ENCODE results near the gene ATP6V1C2. TPM values are rescaled to one million over a fixed set of nuclear protein-coding genes. Genes with fewer than 3 reads are reported as not detected.

The ATP6V1C2 gene
- total RNA-seq, 1 donor from 2014 or later = 1.1 TPM

DNA sequence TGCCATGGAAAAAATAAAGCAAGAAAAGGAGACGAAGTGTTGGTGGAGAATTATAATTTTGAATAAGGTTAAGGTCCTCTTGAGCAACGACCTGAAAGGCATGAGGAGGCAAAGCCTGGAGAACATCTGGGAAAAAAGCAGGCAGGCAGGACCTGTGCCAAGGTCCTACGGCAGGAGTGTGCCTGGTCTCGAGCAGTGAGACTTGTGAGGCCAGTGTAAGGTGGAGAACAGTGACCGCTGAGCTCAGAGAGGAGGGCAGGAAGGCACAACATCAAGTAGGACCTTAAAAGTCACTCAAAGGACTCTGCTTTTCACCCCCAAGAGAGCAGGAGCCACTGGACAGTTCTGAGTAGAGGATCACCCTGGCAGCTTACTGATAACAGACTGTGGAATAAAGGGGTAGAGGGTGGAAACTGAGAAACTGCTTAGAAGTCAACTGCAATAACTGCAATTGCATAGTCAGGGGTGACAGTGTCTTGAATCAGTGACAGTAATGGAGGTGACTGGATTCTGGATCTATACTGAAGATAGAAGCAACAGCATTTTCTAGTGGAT is 35.2 kb upstream of the ATP6V1C2 start:
- Mint-ChIP-seq H3K9me3 (no peaks in the 10 kb centered on the region), H3K4me3 (peak overlapping the region; percentile 44), H3K27me3 (no peaks in the 10 kb centered on the region), H3K36me3 (peaks cover 6% of the 10 kb centered on the region), H3K4me1 (ENCODE audit: unreplicated experiment) (no peaks in the 10 kb centered on the region), H3K27ac (no peak overlapping the region)
- TF ChIP-seq, protein P1, sequence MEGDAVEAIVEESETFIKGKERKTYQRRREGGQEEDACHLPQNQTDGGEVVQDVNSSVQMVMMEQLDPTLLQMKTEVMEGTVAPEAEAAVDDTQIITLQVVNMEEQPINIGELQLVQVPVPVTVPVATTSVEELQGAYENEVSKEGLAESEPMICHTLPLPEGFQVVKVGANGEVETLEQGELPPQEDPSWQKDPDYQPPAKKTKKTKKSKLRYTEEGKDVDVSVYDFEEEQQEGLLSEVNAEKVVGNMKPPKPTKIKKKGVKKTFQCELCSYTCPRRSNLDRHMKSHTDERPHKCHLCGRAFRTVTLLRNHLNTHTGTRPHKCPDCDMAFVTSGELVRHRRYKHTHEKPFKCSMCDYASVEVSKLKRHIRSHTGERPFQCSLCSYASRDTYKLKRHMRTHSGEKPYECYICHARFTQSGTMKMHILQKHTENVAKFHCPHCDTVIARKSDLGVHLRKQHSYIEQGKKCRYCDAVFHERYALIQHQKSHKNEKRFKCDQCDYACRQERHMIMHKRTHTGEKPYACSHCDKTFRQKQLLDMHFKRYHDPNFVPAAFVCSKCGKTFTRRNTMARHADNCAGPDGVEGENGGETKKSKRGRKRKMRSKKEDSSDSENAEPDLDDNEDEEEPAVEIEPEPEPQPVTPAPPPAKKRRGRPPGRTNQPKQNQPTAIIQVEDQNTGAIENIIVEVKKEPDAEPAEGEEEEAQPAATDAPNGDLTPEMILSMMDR (conservative IDR thresholded peaks at IDR 0.05) = no peak
- no peak for DNase-seq (ENCODE audit: extremely low spot score, unreplicated experiment)

DNA sequence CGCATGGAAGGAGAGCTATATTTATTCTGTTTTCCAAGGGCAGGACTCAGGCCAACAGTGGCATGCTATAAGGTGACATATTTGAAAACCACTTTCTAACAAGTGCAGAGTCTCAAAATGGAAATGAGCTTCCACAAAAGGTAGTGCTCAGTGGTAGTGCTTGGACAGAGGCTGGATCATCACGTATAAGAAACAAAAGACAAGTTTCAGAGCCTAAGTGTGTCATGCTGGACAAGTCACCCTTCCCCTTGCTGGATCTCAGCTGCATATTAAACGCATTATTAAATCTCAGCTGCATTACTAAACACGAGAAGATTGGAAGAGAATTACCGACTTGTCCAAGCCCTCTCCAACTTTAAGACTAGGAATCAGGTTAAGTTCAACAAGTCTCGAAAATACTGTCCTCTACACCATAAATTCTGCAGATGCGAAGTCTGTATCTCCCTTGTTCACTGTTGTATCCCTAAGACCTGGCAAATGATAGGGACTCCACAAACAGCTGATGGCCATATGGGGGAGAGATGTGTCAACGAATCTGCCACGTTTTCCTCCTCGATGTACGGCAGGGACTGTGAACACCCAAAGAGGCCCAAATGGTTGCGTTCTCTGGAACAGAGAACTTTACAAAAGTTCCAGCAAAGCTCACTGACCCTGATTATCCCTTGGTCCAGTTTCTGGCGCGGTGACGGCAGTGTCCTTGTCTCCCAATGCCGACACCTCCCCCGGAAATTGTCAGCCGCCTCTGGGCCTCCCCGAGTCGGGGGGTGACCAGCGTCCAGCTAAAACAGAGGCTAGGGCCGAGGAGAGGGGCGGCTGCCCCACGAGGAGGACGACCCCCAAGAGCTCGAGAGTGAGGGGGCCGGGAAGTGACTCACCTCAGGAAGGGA is 32.3 kb upstream of the ATP6V1C2 start:
- TF ChIP-seq, protein P1 (conservative IDR thresholded peaks at IDR 0.05) = no peak
- H3K27me3 Mint-ChIP-seq = no peaks in the 10 kb centered on the region
- H3K36me3 Mint-ChIP-seq = no peaks in the 10 kb centered on the region
- DNase-seq (ENCODE audit: extremely low spot score, unreplicated experiment) = no peak
- H3K4me3 Mint-ChIP-seq = no peak overlapping the region
- peak overlapping the region; percentile 93 for H3K27ac Mint-ChIP-seq
- H3K9me3 Mint-ChIP-seq = no peaks in the 10 kb centered on the region
- no peaks in the 10 kb centered on the region for H3K4me1 Mint-ChIP-seq (ENCODE audit: unreplicated experiment)

GRCh38 chr2:10691521-10691920 is 29.9 kb upstream of the ATP6V1C2 start:
- Mint-ChIP-seq H3K36me3 (no peaks in the 10 kb centered on the region), H3K4me1 (ENCODE audit: unreplicated experiment) (no peaks in the 10 kb centered on the region), H3K27me3 (no peaks in the 10 kb centered on the region), H3K4me3 (no peak overlapping the region), H3K27ac (peak overlapping the region; percentile 34), H3K9me3 (no peaks in the 10 kb centered on the region)
- TF ChIP-seq, protein P1 (conservative IDR thresholded peaks at IDR 0.05) = no peak
- DNase-seq (ENCODE audit: extremely low spot score, unreplicated experiment) = no peak

- TF ChIP-seq, protein P1 (conservative IDR thresholded peaks at IDR 0.05) = no peak
- no peaks in the 10 kb centered on the region for H3K4me1 Mint-ChIP-seq (ENCODE audit: unreplicated experiment)
- H3K27ac Mint-ChIP-seq = no peak overlapping the region
- peaks cover 11% of the 10 kb centered on the region for H3K27me3 Mint-ChIP-seq
- H3K36me3 Mint-ChIP-seq = no peaks in the 10 kb centered on the region
- H3K9me3 Mint-ChIP-seq = no peaks in the 10 kb centered on the region
- DNase-seq (ENCODE audit: extremely low spot score, unreplicated experiment) = no peak
- H3K4me3 Mint-ChIP-seq = no peak overlapping the region
Observed at GRCh38 chr2:10700078-10700803, 21.2 kb upstream of the ATP6V1C2 start.

- Mint-ChIP-seq H3K4me1 (ENCODE audit: unreplicated experiment) (no peaks in the 10 kb centered on the region), H3K27ac (no peak overlapping the region), H3K4me3 (no peak overlapping the region), H3K9me3 (no peaks in the 10 kb centered on the region), H3K36me3 (no peaks in the 10 kb centered on the region), H3K27me3 (peaks cover 43% of the 10 kb centered on the region)
- TF ChIP-seq, protein P1 (conservative IDR thresholded peaks at IDR 0.05) = no peak
- DNase-seq (ENCODE audit: extremely low spot score, unreplicated experiment) = no peak
Observed at GRCh38 chr2:10704034-10704594, 17.3 kb upstream of the ATP6V1C2 start.

All from type B pancreatic cell (in vitro differentiated cells).